ENCODE results near the gene ADAP1.

The ADAP1 gene

GRCh38 chr7:919924-920341 lies 34.5 kb downstream of the ADAP1 start:
- no peak for DNase-seq

GRCh38 chr7:919114-919442 lies 35.4 kb downstream of the ADAP1 start:
- DNase-seq: no peak

- DNase-seq: no peak
These were observed 35.9 kb downstream of the ADAP1 start for GRCh38 chr7:918441-919113.

GRCh38 chr7:918118-918425 lies 36.4 kb downstream of the ADAP1 start:
- DNase-seq: no peak

GRCh38 chr7:917255-918117 lies 37.0 kb downstream of the ADAP1 start:
- no peak for DNase-seq

- DNase-seq: no peak
These were observed 38.1 kb downstream of the ADAP1 start for GRCh38 chr7:916291-916941.

GRCh38 chr7:915291-916218 lies 38.9 kb downstream of the ADAP1 start:
- no peak for DNase-seq

- DNase-seq: no peak
These were observed 39.8 kb downstream of the ADAP1 start for GRCh38 chr7:914521-915194.

GRCh38 chr7:913736-914520 lies 40.6 kb downstream of the ADAP1 start:
- no peak for DNase-seq

- DNase-seq: no peak
These were observed 42.5 kb downstream of the ADAP1 start for GRCh38 chr7:911791-912480.

- DNase-seq: no peak
These were observed 43.5 kb downstream of the ADAP1 start for GRCh38 chr7:910931-911431.

GRCh38 chr7:910441-910861 lies 44.0 kb downstream of the ADAP1 start:
- DNase-seq: no peak

- DNase-seq: no peak
These were observed 44.8 kb downstream of the ADAP1 start for GRCh38 chr7:909358-910329.

GRCh38 chr7:908591-909357 lies 45.7 kb downstream of the ADAP1 start:
- DNase-seq: peak; percentile 34

- no peak for DNase-seq
These were observed 46.3 kb downstream of the ADAP1 start for GRCh38 chr7:908159-908581.

- no peak for DNase-seq
These were observed 47.1 kb downstream of the ADAP1 start for GRCh38 chr7:907158-907980.

GRCh38 chr7:906776-907157 lies 47.7 kb downstream of the ADAP1 start:
- no peak for DNase-seq

GRCh38 chr7:904847-905246 lies 49.6 kb downstream of the ADAP1 start:
- DNase-seq: no peak
